GM19239 (cell line): ENCODE data around the gene EPS15.
"Not testable (repeated sequence)": the region's sequence is repeated elsewhere in the genome, so short reads cannot be mapped to it uniquely, and the experiment has no call there.

Experiments
- DNase-seq: peaks from one replicate; pipeline ENCODE4 v3.0.0; 2011; ENCODE audit warnings: low spot score; ENCODE audit not compliant: insufficient read length
- FAIRE-seq: peaks from 2 replicates; lab custom pipeline; 2011; peaks lifted over from hg19 to GRCh38; lab: Jason Lieb, UNC

The EPS15 gene

GRCh38 chr1:51325391-51325790 is 193.7 kb downstream of the EPS15 start:
- no peak for FAIRE-seq
- no peak for DNase-seq

GRCh38 chr1:51325011-51325385 is 194.1 kb downstream of the EPS15 start:
- not testable (repeated sequence) for FAIRE-seq, DNase-seq

- no peak for DNase-seq
- FAIRE-seq: no peak
These were observed 194.6 kb downstream of the EPS15 start for GRCh38 chr1:51324251-51325010.

- FAIRE-seq: no peak
- DNase-seq: no peak
These were observed 195.3 kb downstream of the EPS15 start for GRCh38 chr1:51323778-51324177.

- FAIRE-seq (no peak), DNase-seq (no peak)
These were observed 196.5 kb downstream of the EPS15 start for GRCh38 chr1:51322417-51323101.

GRCh38 chr1:51321924-51322280 is 197.2 kb downstream of the EPS15 start:
- DNase-seq: no peak
- FAIRE-seq: no peak

- no peak for FAIRE-seq
- no peak for DNase-seq
These were observed 197.8 kb downstream of the EPS15 start for GRCh38 chr1:51320967-51321923.

GRCh38 chr1:51317798-51318197 is 201.3 kb downstream of the EPS15 start:
- DNase-seq (no peak), FAIRE-seq (no peak)

GRCh38 chr1:51316846-51317120 is 202.3 kb downstream of the EPS15 start:
- FAIRE-seq (no peak), DNase-seq (no peak)

- FAIRE-seq (no peak), DNase-seq (no peak)
These were observed 202.8 kb downstream of the EPS15 start for GRCh38 chr1:51316113-51316845.

GRCh38 chr1:51314974-51315373 is 204.1 kb downstream of the EPS15 start:
- FAIRE-seq: no peak
- no peak for DNase-seq

- DNase-seq (no peak), FAIRE-seq (no peak)
These were observed 204.9 kb downstream of the EPS15 start for GRCh38 chr1:51313961-51314777.

- FAIRE-seq (no peak), DNase-seq (no peak)
These were observed 205.7 kb downstream of the EPS15 start for GRCh38 chr1:51313268-51313852.

- FAIRE-seq (no peak), DNase-seq (no peak)
These were observed 206.3 kb downstream of the EPS15 start for GRCh38 chr1:51312718-51313117.

GRCh38 chr1:51311826-51312225 is 207.2 kb downstream of the EPS15 start:
- FAIRE-seq: no peak

GRCh38 chr1:51310871-51311613 is 208.0 kb downstream of the EPS15 start:
- DNase-seq (no peak), FAIRE-seq (no peak)

More at GRCh38 chr1:51311826-51312225, 207.2 kb downstream of the EPS15 start:
- no peak for DNase-seq

- no peak for FAIRE-seq
- DNase-seq: no peak
These were observed 209.8 kb downstream of the EPS15 start for GRCh38 chr1:51309291-51309690.

- FAIRE-seq: no peak
- no peak for DNase-seq
These were observed 210.4 kb downstream of the EPS15 start for GRCh38 chr1:51308636-51309035.
